ENCODE data around the gene EFCAB3. TPM values are rescaled to one million over a fixed set of nuclear protein-coding genes. Genes with fewer than 3 reads are reported as not detected.
"Not testable (repeated sequence)": the region's sequence is repeated elsewhere in the genome, so short reads cannot be mapped to it uniquely, and the experiment has no call there.

EFCAB3 gene
- total RNA-seq, 1 donor from 2014 or later = not detected

DNA sequence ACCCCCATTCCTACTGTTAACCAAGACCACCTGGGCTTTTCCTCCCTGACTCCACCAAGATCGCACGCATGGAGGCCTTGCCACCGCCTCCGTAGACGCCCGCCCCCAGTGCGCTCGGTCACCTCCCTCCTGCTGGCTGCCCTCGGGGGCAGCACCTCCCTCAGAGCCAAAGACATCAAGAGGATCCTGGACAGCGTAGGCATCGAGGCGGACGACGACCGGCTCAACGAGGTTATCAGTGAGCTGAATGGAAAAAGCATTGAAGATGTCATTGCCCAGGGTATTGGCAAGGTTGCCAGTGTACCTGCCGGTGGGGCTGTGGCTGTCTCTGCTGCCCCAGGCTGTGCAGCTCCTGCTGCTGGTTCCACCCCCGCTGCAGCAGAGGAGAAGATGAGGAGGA, 1.2 kb downstream of the EFCAB3 start:
- no peaks in the 10 kb centered on the region for H3K9me3 ChIP-seq (replicated peaks)
- no peak overlapping the region for H3K4me3 ChIP-seq
- H3K27me3 ChIP-seq (ENCODE audit: low read depth) = peaks cover 55% of the 10 kb centered on the region
- TF ChIP-seq, protein P1, sequence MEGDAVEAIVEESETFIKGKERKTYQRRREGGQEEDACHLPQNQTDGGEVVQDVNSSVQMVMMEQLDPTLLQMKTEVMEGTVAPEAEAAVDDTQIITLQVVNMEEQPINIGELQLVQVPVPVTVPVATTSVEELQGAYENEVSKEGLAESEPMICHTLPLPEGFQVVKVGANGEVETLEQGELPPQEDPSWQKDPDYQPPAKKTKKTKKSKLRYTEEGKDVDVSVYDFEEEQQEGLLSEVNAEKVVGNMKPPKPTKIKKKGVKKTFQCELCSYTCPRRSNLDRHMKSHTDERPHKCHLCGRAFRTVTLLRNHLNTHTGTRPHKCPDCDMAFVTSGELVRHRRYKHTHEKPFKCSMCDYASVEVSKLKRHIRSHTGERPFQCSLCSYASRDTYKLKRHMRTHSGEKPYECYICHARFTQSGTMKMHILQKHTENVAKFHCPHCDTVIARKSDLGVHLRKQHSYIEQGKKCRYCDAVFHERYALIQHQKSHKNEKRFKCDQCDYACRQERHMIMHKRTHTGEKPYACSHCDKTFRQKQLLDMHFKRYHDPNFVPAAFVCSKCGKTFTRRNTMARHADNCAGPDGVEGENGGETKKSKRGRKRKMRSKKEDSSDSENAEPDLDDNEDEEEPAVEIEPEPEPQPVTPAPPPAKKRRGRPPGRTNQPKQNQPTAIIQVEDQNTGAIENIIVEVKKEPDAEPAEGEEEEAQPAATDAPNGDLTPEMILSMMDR (IDR thresholded peaks at IDR 0.05; ENCODE audit: borderline replicate concordance) = no peak
- no peaks in the 10 kb centered on the region for H3K36me3 ChIP-seq
- no peak for DNase-seq
- H3K27ac ChIP-seq (replicated peaks) = no peak overlapping the region
- intact Hi-C loops (cut with micrococcal nuclease) = no loop called here
- no peaks in the 10 kb centered on the region for H3K4me1 ChIP-seq

DNA sequence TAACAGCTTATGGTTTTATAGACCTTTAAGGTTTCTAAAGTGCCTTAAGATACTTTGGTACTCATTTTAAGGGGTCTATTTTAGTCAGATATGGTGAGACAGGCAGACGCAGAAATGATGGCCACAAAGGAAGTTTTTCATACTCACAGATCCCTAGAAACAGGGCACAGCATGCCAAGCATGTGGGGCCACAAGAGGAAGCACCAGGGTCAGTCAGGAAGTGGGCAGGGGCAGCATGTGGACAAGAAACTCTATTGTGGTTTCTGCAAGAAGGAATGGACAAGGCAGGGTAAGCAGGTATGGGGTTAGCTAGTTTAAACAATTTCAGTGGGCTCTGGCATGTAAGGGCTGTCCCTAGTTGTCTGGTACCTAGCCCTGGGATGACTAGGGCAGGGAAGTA, 8.5 kb downstream of the EFCAB3 start:
- TF ChIP-seq, protein P1 (IDR thresholded peaks at IDR 0.05; ENCODE audit: borderline replicate concordance) = no peak
- no peak overlapping the region for H3K27ac ChIP-seq (replicated peaks)

GRCh38 chr17:62392908-62393307, 12.6 kb downstream of the EFCAB3 start:
- Histone ChIP-seq H3K9me3 (replicated peaks) (no peaks in the 10 kb centered on the region), H3K4me3 (no peak overlapping the region), H3K4me1 (no peaks in the 10 kb centered on the region), H3K27ac (replicated peaks) (no peak overlapping the region), H3K27me3 (ENCODE audit: low read depth) (peaks cover 44% of the 10 kb centered on the region), H3K36me3 (no peaks in the 10 kb centered on the region)
- no peak for DNase-seq
- TF ChIP-seq, protein P1 (IDR thresholded peaks at IDR 0.05; ENCODE audit: borderline replicate concordance) = no peak
- intact Hi-C loops (cut with micrococcal nuclease) = no loop called here

More for the DNA sequence above, 8.5 kb downstream of the EFCAB3 start:
- H3K9me3 ChIP-seq (replicated peaks) = no peaks in the 10 kb centered on the region
- no peaks in the 10 kb centered on the region for H3K4me1 ChIP-seq
- intact Hi-C loops (cut with micrococcal nuclease) = no loop called here
- no peak overlapping the region for H3K4me3 ChIP-seq
- no peak for DNase-seq
- H3K27me3 ChIP-seq (ENCODE audit: low read depth) = peaks cover 65% of the 10 kb centered on the region
- no peaks in the 10 kb centered on the region for H3K36me3 ChIP-seq

GRCh38 chr17:62398891-62399290, 18.5 kb downstream of the EFCAB3 start:
- H3K4me3 ChIP-seq = no peak overlapping the region
- TF ChIP-seq, protein P1 (IDR thresholded peaks at IDR 0.05; ENCODE audit: borderline replicate concordance) = no peak
- no peak for DNase-seq
- intact Hi-C loops (cut with micrococcal nuclease) = no loop called here
- H3K36me3 ChIP-seq = no peaks in the 10 kb centered on the region
- peaks cover 14% of the 10 kb centered on the region for H3K9me3 ChIP-seq (replicated peaks)
- peaks cover 14% of the 10 kb centered on the region for H3K27me3 ChIP-seq (ENCODE audit: low read depth)
- no peak overlapping the region for H3K27ac ChIP-seq (replicated peaks)
- no peaks in the 10 kb centered on the region for H3K4me1 ChIP-seq

DNA sequence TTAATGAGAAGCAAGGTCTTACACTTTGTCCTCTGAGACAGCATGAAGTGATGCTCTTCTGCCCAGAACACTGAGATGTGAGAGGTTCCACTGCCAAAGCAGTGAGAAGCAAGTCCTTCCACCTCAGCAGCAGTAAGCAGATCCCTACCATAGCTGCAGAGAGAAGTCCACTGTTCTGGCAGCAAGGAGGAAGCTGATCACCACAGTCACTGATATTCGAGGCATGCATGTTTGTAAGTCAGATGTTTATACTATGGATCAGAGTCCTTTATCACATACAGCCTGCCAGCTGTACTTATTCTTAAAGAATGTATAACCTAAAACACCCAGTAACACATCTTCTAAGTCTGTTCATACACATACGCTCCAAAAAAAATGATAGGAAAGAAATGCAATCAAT, 25.1 kb downstream of the EFCAB3 start:
- H3K4me3 ChIP-seq = no peak overlapping the region

DNA sequence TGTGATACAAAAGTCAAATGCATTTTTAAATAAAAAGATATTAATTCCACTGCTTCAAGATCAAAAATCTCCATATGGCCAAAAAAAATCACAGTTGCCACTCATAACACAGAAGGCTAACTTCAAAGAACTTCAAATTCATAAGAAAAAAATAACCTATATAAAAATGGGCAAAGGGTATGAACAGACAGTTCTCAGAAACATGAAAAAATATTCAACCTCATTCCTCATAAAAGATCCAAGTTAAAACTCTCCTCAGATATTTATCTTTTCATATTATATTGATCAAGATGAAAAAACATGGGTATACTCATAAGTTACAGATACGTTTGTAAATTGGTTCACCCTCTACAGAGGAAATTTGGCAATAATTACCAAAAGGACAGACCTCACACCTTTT, 32.7 kb downstream of the EFCAB3 start:
- H3K27me3 ChIP-seq (ENCODE audit: low read depth) = peaks cover 33% of the 10 kb centered on the region
- H3K4me3 ChIP-seq; intact Hi-C loops (cut with micrococcal nuclease); H3K27ac ChIP-seq (replicated peaks); DNase-seq; H3K9me3 ChIP-seq (replicated peaks); H3K36me3 ChIP-seq; H3K4me1 ChIP-seq: not testable (repeated sequence)

More for the DNA sequence above, 25.1 kb downstream of the EFCAB3 start:
- H3K27ac ChIP-seq (replicated peaks) = no peak overlapping the region
- peaks cover 11% of the 10 kb centered on the region for H3K9me3 ChIP-seq (replicated peaks)
- H3K27me3 ChIP-seq (ENCODE audit: low read depth) = peaks cover 54% of the 10 kb centered on the region
- intact Hi-C loops (cut with micrococcal nuclease) = no loop called here
- TF ChIP-seq, protein P1 (IDR thresholded peaks at IDR 0.05; ENCODE audit: borderline replicate concordance) = no peak
- no peaks in the 10 kb centered on the region for H3K4me1 ChIP-seq
- no peaks in the 10 kb centered on the region for H3K36me3 ChIP-seq
- DNase-seq = no peak
